Neutrophil (primary cell): Measurements from ENCODE around the gene TENM4.

Source experiments
- H3K27ac ChIP-seq: fragments of 200-600 bp; sonication (generic); 2 replicates; pipeline ENCODE4 v1.5.1; 2016; ENCODE audit warnings: mild to moderate bottlenecking, moderate library complexity
- H3K27me3 ChIP-seq: fragments of 200-600 bp; sonication (generic); 2 replicates; pipeline ENCODE4 v1.6.0; 2016; ENCODE audit warnings: mild to moderate bottlenecking
- H3K36me3 ChIP-seq: fragments of 200-600 bp; sonication (generic); 2 replicates; pipeline ENCODE4 v1.5.1; 2017
- H3K4me1 ChIP-seq, 2 experiments: fragments of 200-600 bp in 1 of 2; sonication (generic) in 1 of 2; 1 replicate in 1 of 2; 2 replicates in 1 of 2; pipeline versions ENCODE4 v1.5.1 to v1.6.1; 2013 to 2016; ENCODE audit warnings: low read depth in 1 of 2, low read length in 1 of 2, mild to moderate bottlenecking in 1 of 2, moderate library complexity in 1 of 2; ENCODE audit not compliant: control insufficient read depth in 1 of 2, insufficient read depth in 1 of 2
- H3K4me3 ChIP-seq, 2 experiments: fragments of 200-600 bp in 1 of 2; sonication (generic) in 1 of 2; 1 replicate in 1 of 2; 2 replicates in 1 of 2; pipeline ENCODE4 v1.5.1; 2013 to 2016; ENCODE audit warnings: low read depth in 1 of 2, low read length in 1 of 2, mild to moderate bottlenecking in 1 of 2, moderate library complexity in 1 of 2
- H3K9me3 ChIP-seq: fragments of 200-600 bp; sonication (generic); 2 replicates; pipeline ENCODE4 v1.5.1; 2016
- TF ChIP-seq, protein P1 (sequence below): fragments of 200-600 bp; sonication (generic); IDR thresholded peaks from 2 replicates; pipeline ENCODE4 v1.5.1; 2016; ENCODE audit warnings: antibody characterized with exemption

TENM4 gene

DNA sequence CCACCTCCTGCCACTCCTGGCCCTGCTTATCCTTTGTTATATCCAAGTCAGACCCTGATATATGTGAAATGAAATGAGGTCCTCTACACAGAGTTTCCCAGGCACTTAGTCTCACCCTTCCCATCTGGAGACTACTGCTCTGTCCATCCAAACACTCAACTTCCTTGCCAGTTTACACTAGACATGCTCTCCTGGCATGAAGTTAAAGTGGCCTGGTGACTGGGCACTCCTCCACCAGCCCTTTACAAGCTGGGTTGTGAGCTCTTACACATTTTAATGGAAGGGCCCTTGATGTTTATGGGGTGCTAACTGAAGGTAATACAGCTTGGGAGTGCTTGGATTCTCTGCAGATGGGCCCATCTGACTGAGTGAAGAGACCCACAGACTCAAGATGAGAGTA lies 650.0 kb downstream of the TENM4 start:
- TF ChIP-seq, protein P1, sequence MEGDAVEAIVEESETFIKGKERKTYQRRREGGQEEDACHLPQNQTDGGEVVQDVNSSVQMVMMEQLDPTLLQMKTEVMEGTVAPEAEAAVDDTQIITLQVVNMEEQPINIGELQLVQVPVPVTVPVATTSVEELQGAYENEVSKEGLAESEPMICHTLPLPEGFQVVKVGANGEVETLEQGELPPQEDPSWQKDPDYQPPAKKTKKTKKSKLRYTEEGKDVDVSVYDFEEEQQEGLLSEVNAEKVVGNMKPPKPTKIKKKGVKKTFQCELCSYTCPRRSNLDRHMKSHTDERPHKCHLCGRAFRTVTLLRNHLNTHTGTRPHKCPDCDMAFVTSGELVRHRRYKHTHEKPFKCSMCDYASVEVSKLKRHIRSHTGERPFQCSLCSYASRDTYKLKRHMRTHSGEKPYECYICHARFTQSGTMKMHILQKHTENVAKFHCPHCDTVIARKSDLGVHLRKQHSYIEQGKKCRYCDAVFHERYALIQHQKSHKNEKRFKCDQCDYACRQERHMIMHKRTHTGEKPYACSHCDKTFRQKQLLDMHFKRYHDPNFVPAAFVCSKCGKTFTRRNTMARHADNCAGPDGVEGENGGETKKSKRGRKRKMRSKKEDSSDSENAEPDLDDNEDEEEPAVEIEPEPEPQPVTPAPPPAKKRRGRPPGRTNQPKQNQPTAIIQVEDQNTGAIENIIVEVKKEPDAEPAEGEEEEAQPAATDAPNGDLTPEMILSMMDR: no peak
- H3K36me3 ChIP-seq: no peaks in the 10 kb centered on the region

DNA sequence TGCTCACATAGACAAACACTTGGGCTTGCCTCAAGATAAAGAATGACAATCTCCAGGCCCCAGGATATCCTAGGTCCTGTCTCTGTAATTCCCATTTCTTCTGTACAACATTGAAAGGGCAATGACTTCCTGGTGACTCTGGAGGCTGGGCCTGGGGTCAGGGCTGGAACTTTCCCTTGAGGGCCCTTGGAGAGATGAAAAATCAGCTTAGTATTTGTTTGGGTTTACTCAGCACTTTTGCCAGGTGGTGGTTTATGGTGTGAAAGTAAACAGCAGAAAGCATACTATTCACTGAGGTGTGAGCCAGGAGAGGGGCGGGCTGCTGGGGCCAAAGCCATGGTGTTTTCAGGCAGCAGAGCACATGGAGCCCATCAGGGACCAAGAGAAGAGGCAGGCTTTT lies 651.5 kb downstream of the TENM4 start:
- H3K27me3 ChIP-seq: peaks cover 46% of the 10 kb centered on the region
- TF ChIP-seq, protein P1: no peak
- no peaks in the 10 kb centered on the region for H3K36me3 ChIP-seq
- no peaks in the 10 kb centered on the region for H3K4me1 ChIP-seq
- H3K27ac ChIP-seq: no peak overlapping the region
- H3K4me3 ChIP-seq: no peak overlapping the region
- H3K9me3 ChIP-seq: no peaks in the 10 kb centered on the region

More for the DNA sequence above, 650.0 kb downstream of the TENM4 start:
- peaks cover 36% of the 10 kb centered on the region for H3K27me3 ChIP-seq
- no peaks in the 10 kb centered on the region for H3K9me3 ChIP-seq
- no peak overlapping the region for H3K4me3 ChIP-seq
- no peak overlapping the region for H3K27ac ChIP-seq
- no peaks in the 10 kb centered on the region for H3K4me1 ChIP-seq

DNA sequence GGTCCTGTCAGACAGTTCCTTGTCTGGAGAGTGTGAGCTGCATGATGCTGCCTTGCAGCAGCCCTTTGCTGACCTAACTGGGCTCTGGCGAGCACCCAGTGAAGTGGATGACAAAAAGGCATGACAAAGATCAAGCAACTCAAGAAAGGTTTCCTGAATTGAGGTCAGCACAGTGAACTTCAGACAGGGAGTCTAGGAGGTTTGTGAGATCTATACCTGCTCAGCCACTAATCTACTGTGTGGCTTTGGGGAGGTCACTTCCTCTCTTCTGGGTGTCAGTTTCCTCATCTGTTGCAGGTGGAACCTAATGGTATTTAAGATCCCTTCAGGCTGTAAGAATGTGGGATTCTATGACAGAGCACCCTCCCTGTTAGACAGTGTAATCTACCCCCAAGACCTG lies 652.3 kb downstream of the TENM4 start:
- no peak overlapping the region for H3K4me3 ChIP-seq
- no peaks in the 10 kb centered on the region for H3K36me3 ChIP-seq
- no peaks in the 10 kb centered on the region for H3K9me3 ChIP-seq
- TF ChIP-seq, protein P1: no peak
- H3K27me3 ChIP-seq: peaks cover 48% of the 10 kb centered on the region
- no peaks in the 10 kb centered on the region for H3K4me1 ChIP-seq
- H3K27ac ChIP-seq: no peak overlapping the region

DNA sequence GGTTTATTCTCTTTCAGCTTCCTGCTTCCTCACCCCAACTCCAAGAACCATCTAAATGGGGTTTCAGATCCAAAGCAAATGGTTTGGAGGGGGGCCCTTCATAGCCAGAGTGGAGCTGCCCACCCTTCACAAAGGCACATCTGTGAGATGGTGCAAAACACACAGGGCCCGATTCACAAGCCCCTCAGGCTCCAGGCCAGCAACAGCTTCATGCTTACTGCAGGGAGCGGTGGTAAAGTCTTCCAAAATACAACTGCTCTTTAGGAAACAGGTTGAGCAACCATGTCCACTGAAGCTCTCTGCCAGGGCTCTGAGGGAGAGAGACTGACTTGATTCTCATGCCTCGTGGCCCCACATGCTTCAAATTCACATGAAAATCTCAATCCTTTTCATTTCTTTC lies 653.1 kb downstream of the TENM4 start:
- no peak overlapping the region for H3K27ac ChIP-seq
- H3K36me3 ChIP-seq: no peaks in the 10 kb centered on the region
- peaks cover 46% of the 10 kb centered on the region for H3K27me3 ChIP-seq
- H3K4me1 ChIP-seq: no peaks in the 10 kb centered on the region
- no peak overlapping the region for H3K4me3 ChIP-seq
- no peaks in the 10 kb centered on the region for H3K9me3 ChIP-seq
- TF ChIP-seq, protein P1: no peak

DNA sequence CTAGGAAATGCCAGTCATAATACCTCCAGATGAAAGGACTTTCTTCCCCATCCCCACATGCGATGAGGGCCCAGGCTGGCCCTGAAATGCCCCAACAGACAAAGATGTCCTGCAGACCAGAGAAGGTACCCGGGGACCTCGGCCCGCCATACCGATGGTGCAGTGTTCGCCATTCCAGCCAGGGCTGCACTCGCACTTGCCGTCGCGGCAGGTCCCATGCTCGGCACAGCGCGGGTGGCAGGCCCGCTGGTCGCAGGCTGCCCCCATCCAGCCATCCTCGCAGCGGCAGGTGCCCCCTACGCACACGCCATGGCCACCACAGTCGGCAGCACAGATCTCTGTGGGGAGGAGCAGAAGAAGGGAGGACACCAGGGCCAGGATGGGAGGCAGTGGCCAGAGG lies 654.1 kb downstream of the TENM4 start:
- no peaks in the 10 kb centered on the region for H3K36me3 ChIP-seq
- TF ChIP-seq, protein P1: no peak
- peaks cover 36% of the 10 kb centered on the region for H3K27me3 ChIP-seq
- H3K27ac ChIP-seq: no peak overlapping the region
- H3K4me1 ChIP-seq: no peaks in the 10 kb centered on the region
- H3K4me3 ChIP-seq: no peak overlapping the region
- H3K9me3 ChIP-seq: no peaks in the 10 kb centered on the region

DNA sequence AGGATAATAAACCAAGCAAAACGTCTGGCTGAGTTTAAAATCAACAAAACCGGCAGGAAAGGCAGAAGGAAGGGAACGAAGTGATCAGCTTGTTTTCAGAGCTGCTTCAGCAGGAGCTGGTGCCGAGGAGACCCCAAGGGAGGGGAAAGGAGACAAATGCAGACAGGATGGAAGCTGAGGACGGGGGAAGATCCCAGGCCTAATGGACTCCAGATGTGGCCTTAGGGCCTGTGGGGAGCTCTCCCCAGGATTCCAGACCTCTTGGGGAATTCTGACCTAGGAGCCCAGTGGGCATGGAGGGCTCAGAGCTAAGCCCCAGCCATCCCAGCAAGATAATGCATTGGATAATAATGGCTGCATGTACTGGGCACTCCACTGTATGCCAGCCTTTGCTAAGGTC lies 654.7 kb downstream of the TENM4 start:
- Histone ChIP-seq H3K9me3 (no peaks in the 10 kb centered on the region), H3K27ac (no peak overlapping the region), H3K4me3 (no peak overlapping the region), H3K36me3 (no peaks in the 10 kb centered on the region), H3K4me1 (no peaks in the 10 kb centered on the region), H3K27me3 (peaks cover 31% of the 10 kb centered on the region)
- TF ChIP-seq, protein P1: no peak
